Left colon (tissue), 2 donors: ENCODE measurements around the gene RAB23. TPM values are rescaled to one million over a fixed set of nuclear protein-coding genes. Genes with fewer than 3 reads are reported as not detected.
"Not testable (repeated sequence)": the region's sequence is repeated elsewhere in the genome, so short reads cannot be mapped to it uniquely, and the experiment has no call there.

Experiments used
- ATAC-seq: fragments of 200-7000 bp; cut with Tn5 transposase; one replicate; pipeline ENCODE4 v1.9.1; 2020; ENCODE audit warnings: mild to moderate bottlenecking, moderate library complexity
- DNase-seq, 2 donors: peaks; one replicate each; pipeline ENCODE4 v3.0.0-alpha.2; 2020
- intact Hi-C, 2 donors: fragments of 100-400 bp; cut with DNase I in 1 of 2; cut with micrococcal nuclease in 1 of 2; formaldehyde crosslinking; loops; one replicate each; pipeline versions ENCODE4 v1.11.2 to v1.14.0; 2022; cut with DNase I, micrococcal nuclease
- total RNA-seq, 2 donors: library from RNA; stranded (reverse); fragmentation: NEBNext Ultra II Directional; extraction: Animal tissue kit (Norgen Biotek cat#: 25700); gene quantifications; one replicate each; pipeline ENCODE4 v1.2.1, GENCODE V29; 2021
- donor health status: DM: no; HTN: no; CAD: no.
- donor health status: DM: yes; HTN: yes; CAD: no.

Gene RAB23
- total RNA-seq, 2 donors from 2014 or later: 3.6 to 16.6 TPM

GRCh38 chr6:57247603-57248002 is 25.5 kb upstream of the RAB23 start:
- ATAC-seq (no peak), DNase-seq (no peak)
- intact Hi-C loops: no loop called here

GRCh38 chr6:57246307-57246706 is 24.2 kb upstream of the RAB23 start:
- ATAC-seq (no peak), DNase-seq (no peak)
- intact Hi-C loops: no loop called here

GRCh38 chr6:57243954-57244353 is 21.8 kb upstream of the RAB23 start:
- intact Hi-C loops: no loop called here
- no peak for DNase-seq
- no peak for ATAC-seq

- ATAC-seq, intact Hi-C loops, DNase-seq: not testable (repeated sequence)
Measured at GRCh38 chr6:57243526-57243925, 21.4 kb upstream of the RAB23 start.

- ATAC-seq: no peak
- intact Hi-C loops: no loop called here
- DNase-seq: no peak
Measured at GRCh38 chr6:57242505-57242904, 20.4 kb upstream of the RAB23 start.

- ATAC-seq (no peak), DNase-seq (no peak)
- intact Hi-C loops: no loop called here
Measured at GRCh38 chr6:57226221-57226620, 4.1 kb upstream of the RAB23 start.

- ATAC-seq (no peak), DNase-seq (no peak)
- intact Hi-C loops: no loop called here
Measured at GRCh38 chr6:57224769-57225515, 2.8 kb upstream of the RAB23 start.

GRCh38 chr6:57222743-57223077 is 603 bp upstream of the RAB23 start:
- intact Hi-C loops: no loop called here
- DNase-seq: peak in 1 of 2 donors; percentile 21
- ATAC-seq: peak; percentile 16

- peak; percentile 59 to 78 for DNase-seq
- peak; percentile 74 for ATAC-seq
- intact Hi-C loops: no loop called here
Measured at GRCh38 chr6:57221191-57221935, 744 bp downstream of the RAB23 start.

- no peak for ATAC-seq
- intact Hi-C loops: no loop called here
- no peak for DNase-seq
Measured at GRCh38 chr6:57220083-57220703, 1.9 kb downstream of the RAB23 start.

GRCh38 chr6:57217270-57217669 is 4.8 kb downstream of the RAB23 start:
- ATAC-seq: no peak
- DNase-seq: no peak
- intact Hi-C loops: no loop called here

- ATAC-seq (peak; percentile 75), DNase-seq (peak; percentile 19 to 62)
- intact Hi-C loops: no loop called here
Measured at GRCh38 chr6:57216235-57217101, 5.6 kb downstream of the RAB23 start.

- no peak for ATAC-seq
- DNase-seq: no peak
- intact Hi-C loops: no loop called here
Measured at GRCh38 chr6:57215260-57215659, 6.8 kb downstream of the RAB23 start.

GRCh38 chr6:57210060-57210459 is 12.0 kb downstream of the RAB23 start:
- no peak for ATAC-seq

GRCh38 chr6:57209030-57209429 is 13.1 kb downstream of the RAB23 start:
- no peak for DNase-seq
- ATAC-seq: no peak
- intact Hi-C loops: no loop called here

More at GRCh38 chr6:57210060-57210459, 12.0 kb downstream of the RAB23 start:
- intact Hi-C loops: no loop called here
- DNase-seq: no peak

- intact Hi-C loops: no loop called here
- DNase-seq (no peak), ATAC-seq (no peak)
Measured at GRCh38 chr6:57207872-57208271, 14.2 kb downstream of the RAB23 start.

GRCh38 chr6:57207141-57207540 is 15.0 kb downstream of the RAB23 start:
- DNase-seq: no peak
- intact Hi-C loops: no loop called here
- no peak for ATAC-seq

- intact Hi-C loops: no loop called here
- DNase-seq (no peak), ATAC-seq (no peak)
Measured at GRCh38 chr6:57205550-57206328, 16.4 kb downstream of the RAB23 start.
